ENCODE results near the gene GBP3.
A peak's percentile ranks its signal among the peaks of the same experiment; 100 is the strongest.
"Not testable (repeated sequence)": the region's sequence is repeated elsewhere in the genome, so short reads cannot be mapped to it uniquely, and the experiment has no call there.

Gene GBP3

GRCh38 chr1:88982055-88982454 lies 40.6 kb downstream of the GBP3 start:
- H3K27ac ChIP-seq (ENCODE audit: low read depth, low read length): no peak overlapping the region
- H3K9ac ChIP-seq (ENCODE audit: low read length in 5 of 5): no peak overlapping the region
- peaks cover 4 to 24% (median 7%) of the 10 kb centered on the region in 5 donors for H3K36me3 ChIP-seq (ENCODE audit: control insufficient read depth in 5 of 5, insufficient read depth in 5 of 5, low read length in 5 of 5)
- H3K27me3 ChIP-seq (ENCODE audit: control insufficient read depth in 5 of 5, insufficient read depth in 4 of 5, low read length in 5 of 5): no peaks in the 10 kb centered on the region
- H3K9me3 ChIP-seq (ENCODE audit: control insufficient read depth in 5 of 5, low read length in 5 of 5): no peaks in the 10 kb centered on the region
- peaks cover 4 to 30% (median 28%) of the 10 kb centered on the region in 5 donors for H3K4me1 ChIP-seq (ENCODE audit: control insufficient read depth in 5 of 5, insufficient read depth in 5 of 5, low read length in 5 of 5)
- H3K4me3 ChIP-seq (ENCODE audit: low read depth in 1 of 5, low read length in 5 of 5): no peak overlapping the region

- H3K9ac ChIP-seq (ENCODE audit: low read length in 5 of 5); H3K4me3 ChIP-seq (ENCODE audit: low read depth in 1 of 5, low read length in 5 of 5); H3K27me3 ChIP-seq (ENCODE audit: control insufficient read depth in 5 of 5, insufficient read depth in 4 of 5, low read length in 5 of 5); H3K27ac ChIP-seq (ENCODE audit: low read depth, low read length); H3K9me3 ChIP-seq (ENCODE audit: control insufficient read depth in 5 of 5, low read length in 5 of 5): not testable (repeated sequence)
- peaks cover 4 to 30% (median 28%) of the 10 kb centered on the region in 5 donors for H3K4me1 ChIP-seq (ENCODE audit: control insufficient read depth in 5 of 5, insufficient read depth in 5 of 5, low read length in 5 of 5)
- H3K36me3 ChIP-seq (ENCODE audit: control insufficient read depth in 5 of 5, insufficient read depth in 5 of 5, low read length in 5 of 5): peaks cover 0 to 19% (median 5%) of the 10 kb centered on the region in 5 donors
Observed at GRCh38 chr1:88981506-88981905, 41.2 kb downstream of the GBP3 start.

- Histone ChIP-seq H3K27me3 (ENCODE audit: control insufficient read depth in 5 of 5, insufficient read depth in 4 of 5, low read length in 5 of 5) (no peaks in the 10 kb centered on the region), H3K36me3 (ENCODE audit: control insufficient read depth in 5 of 5, insufficient read depth in 5 of 5, low read length in 5 of 5) (peaks cover 0 to 16% (median 5%) of the 10 kb centered on the region in 5 donors), H3K9me3 (ENCODE audit: control insufficient read depth in 5 of 5, low read length in 5 of 5) (no peaks in the 10 kb centered on the region), H3K4me3 (ENCODE audit: low read depth in 1 of 5, low read length in 5 of 5) (no peak overlapping the region), H3K9ac (ENCODE audit: low read length in 5 of 5) (no peak overlapping the region), H3K4me1 (ENCODE audit: control insufficient read depth in 5 of 5, insufficient read depth in 5 of 5, low read length in 5 of 5) (peaks cover 4 to 30% (median 28%) of the 10 kb centered on the region in 5 donors), H3K27ac (ENCODE audit: low read depth, low read length) (no peak overlapping the region)
Observed at GRCh38 chr1:88980870-88981269, 41.8 kb downstream of the GBP3 start.

- Histone ChIP-seq H3K36me3 (ENCODE audit: control insufficient read depth in 5 of 5, insufficient read depth in 5 of 5, low read length in 5 of 5) (peaks cover 0 to 16% (median 5%) of the 10 kb centered on the region in 5 donors), H3K9ac (ENCODE audit: low read length in 5 of 5) (peak overlapping the region in 1 of 5 donors; percentile 20), H3K4me3 (ENCODE audit: low read depth in 1 of 5, low read length in 5 of 5) (no peak overlapping the region), H3K27ac (ENCODE audit: low read depth, low read length) (no peak overlapping the region), H3K4me1 (ENCODE audit: control insufficient read depth in 5 of 5, insufficient read depth in 5 of 5, low read length in 5 of 5) (peaks cover 2 to 23% (median 17%) of the 10 kb centered on the region in 5 donors), H3K27me3 (ENCODE audit: control insufficient read depth in 5 of 5, insufficient read depth in 4 of 5, low read length in 5 of 5) (no peaks in the 10 kb centered on the region), H3K9me3 (ENCODE audit: control insufficient read depth in 5 of 5, low read length in 5 of 5) (no peaks in the 10 kb centered on the region)
Observed at GRCh38 chr1:88979749-88980116, 42.9 kb downstream of the GBP3 start.

- Histone ChIP-seq H3K9me3 (ENCODE audit: control insufficient read depth in 5 of 5, low read length in 5 of 5) (no peaks in the 10 kb centered on the region), H3K27ac (ENCODE audit: low read depth, low read length) (no peak overlapping the region), H3K4me1 (ENCODE audit: control insufficient read depth in 5 of 5, insufficient read depth in 5 of 5, low read length in 5 of 5) (peaks cover 0 to 17% (median 12%) of the 10 kb centered on the region in 5 donors)
Observed at GRCh38 chr1:88979054-88979748, 43.5 kb downstream of the GBP3 start.

GRCh38 chr1:88976235-88976634 lies 46.4 kb downstream of the GBP3 start:
- peaks cover 0 to 10% (median 8%) of the 10 kb centered on the region in 5 donors for H3K4me1 ChIP-seq (ENCODE audit: control insufficient read depth in 5 of 5, insufficient read depth in 5 of 5, low read length in 5 of 5)
- H3K27ac ChIP-seq (ENCODE audit: low read depth, low read length): no peak overlapping the region
- H3K4me3 ChIP-seq (ENCODE audit: low read depth in 1 of 5, low read length in 5 of 5): no peak overlapping the region
- peaks cover 0 to 7% (median 3%) of the 10 kb centered on the region in 5 donors for H3K36me3 ChIP-seq (ENCODE audit: control insufficient read depth in 5 of 5, insufficient read depth in 5 of 5, low read length in 5 of 5)
- no peaks in the 10 kb centered on the region for H3K27me3 ChIP-seq (ENCODE audit: control insufficient read depth in 5 of 5, insufficient read depth in 4 of 5, low read length in 5 of 5)
- H3K9ac ChIP-seq (ENCODE audit: low read length in 5 of 5): no peak overlapping the region
- H3K9me3 ChIP-seq (ENCODE audit: control insufficient read depth in 5 of 5, low read length in 5 of 5): no peaks in the 10 kb centered on the region

More at GRCh38 chr1:88979054-88979748, 43.5 kb downstream of the GBP3 start:
- Histone ChIP-seq H3K36me3 (ENCODE audit: control insufficient read depth in 5 of 5, insufficient read depth in 5 of 5, low read length in 5 of 5) (peaks cover 0 to 16% (median 5%) of the 10 kb centered on the region in 5 donors), H3K27me3 (ENCODE audit: control insufficient read depth in 5 of 5, insufficient read depth in 4 of 5, low read length in 5 of 5) (no peaks in the 10 kb centered on the region), H3K9ac (ENCODE audit: low read length in 5 of 5) (peak overlapping the region in 1 of 5 donors; percentile 20), H3K4me3 (ENCODE audit: low read depth in 1 of 5, low read length in 5 of 5) (no peak overlapping the region)

- H3K27ac ChIP-seq (ENCODE audit: low read depth, low read length); H3K9me3 ChIP-seq (ENCODE audit: control insufficient read depth in 5 of 5, low read length in 5 of 5); H3K4me3 ChIP-seq (ENCODE audit: low read depth in 1 of 5, low read length in 5 of 5); H3K9ac ChIP-seq (ENCODE audit: low read length in 5 of 5); H3K36me3 ChIP-seq (ENCODE audit: control insufficient read depth in 5 of 5, insufficient read depth in 5 of 5, low read length in 5 of 5); H3K27me3 ChIP-seq (ENCODE audit: control insufficient read depth in 5 of 5, insufficient read depth in 4 of 5, low read length in 5 of 5); H3K4me1 ChIP-seq (ENCODE audit: control insufficient read depth in 5 of 5, insufficient read depth in 5 of 5, low read length in 5 of 5): not testable (repeated sequence)
Observed at GRCh38 chr1:88974616-88975172, 48.0 kb downstream of the GBP3 start.

- H3K4me3 ChIP-seq (ENCODE audit: low read depth in 1 of 5, low read length in 5 of 5): no peak overlapping the region
- H3K9me3 ChIP-seq (ENCODE audit: control insufficient read depth in 5 of 5, low read length in 5 of 5): no peaks in the 10 kb centered on the region
- no peak overlapping the region for H3K27ac ChIP-seq (ENCODE audit: low read depth, low read length)
- no peaks in the 10 kb centered on the region for H3K27me3 ChIP-seq (ENCODE audit: control insufficient read depth in 5 of 5, insufficient read depth in 4 of 5, low read length in 5 of 5)
- peaks cover 0 to 3% (median 3%) of the 10 kb centered on the region in 5 donors for H3K36me3 ChIP-seq (ENCODE audit: control insufficient read depth in 5 of 5, insufficient read depth in 5 of 5, low read length in 5 of 5)
- H3K4me1 ChIP-seq (ENCODE audit: control insufficient read depth in 5 of 5, insufficient read depth in 5 of 5, low read length in 5 of 5): peaks cover 0 to 4% (median 0%) of the 10 kb centered on the region in 5 donors
- no peak overlapping the region for H3K9ac ChIP-seq (ENCODE audit: low read length in 5 of 5)
Observed at GRCh38 chr1:88973520-88974137, 49.0 kb downstream of the GBP3 start.

GRCh38 chr1:88961647-88962275 lies 60.9 kb downstream of the GBP3 start:
- Histone ChIP-seq H3K36me3 (ENCODE audit: control insufficient read depth in 5 of 5, insufficient read depth in 5 of 5, low read length in 5 of 5) (peaks cover 35 to 68% (median 51%) of the 10 kb centered on the region in 5 donors), H3K4me1 (ENCODE audit: control insufficient read depth in 5 of 5, insufficient read depth in 5 of 5, low read length in 5 of 5) (no peaks in the 10 kb centered on the region)

GRCh38 chr1:88961081-88961480 lies 61.6 kb downstream of the GBP3 start:
- Histone ChIP-seq H3K27ac (ENCODE audit: low read depth, low read length) (no peak overlapping the region), H3K27me3 (ENCODE audit: control insufficient read depth in 5 of 5, insufficient read depth in 4 of 5, low read length in 5 of 5) (no peaks in the 10 kb centered on the region), H3K4me1 (ENCODE audit: control insufficient read depth in 5 of 5, insufficient read depth in 5 of 5, low read length in 5 of 5) (no peaks in the 10 kb centered on the region), H3K4me3 (ENCODE audit: low read depth in 1 of 5, low read length in 5 of 5) (no peak overlapping the region), H3K9ac (ENCODE audit: low read length in 5 of 5) (no peak overlapping the region), H3K36me3 (ENCODE audit: control insufficient read depth in 5 of 5, insufficient read depth in 5 of 5, low read length in 5 of 5) (peaks cover 38 to 73% (median 48%) of the 10 kb centered on the region in 5 donors), H3K9me3 (ENCODE audit: control insufficient read depth in 5 of 5, low read length in 5 of 5) (no peaks in the 10 kb centered on the region)

More at GRCh38 chr1:88961647-88962275, 60.9 kb downstream of the GBP3 start:
- Histone ChIP-seq H3K27me3 (ENCODE audit: control insufficient read depth in 5 of 5, insufficient read depth in 4 of 5, low read length in 5 of 5) (no peaks in the 10 kb centered on the region), H3K9me3 (ENCODE audit: control insufficient read depth in 5 of 5, low read length in 5 of 5) (no peaks in the 10 kb centered on the region), H3K4me3 (ENCODE audit: low read depth in 1 of 5, low read length in 5 of 5) (no peak overlapping the region), H3K27ac (ENCODE audit: low read depth, low read length) (no peak overlapping the region), H3K9ac (ENCODE audit: low read length in 5 of 5) (no peak overlapping the region)

All from subcutaneous abdominal adipose tissue (tissue), 5 donors.